ENCODE data around the gene ANGPTL7.
"Not testable (repeated sequence)": the region's sequence is repeated elsewhere in the genome, so short reads cannot be mapped to it uniquely, and the experiment has no call there.

Gene ANGPTL7

GRCh38 chr1:11157394-11157793 is 31.8 kb upstream of the ANGPTL7 start:
- peaks cover 22% of the 10 kb centered on the region for H3K4me1 Mint-ChIP-seq (ENCODE audit: low read depth)
- H3K36me3 Mint-ChIP-seq (ENCODE audit: low read depth), result peaks cover 85% of the 10 kb centered on the region
- DNase-seq, result no peak
- no peaks in the 10 kb centered on the region for H3K27me3 Mint-ChIP-seq
- H3K4me3 Mint-ChIP-seq, result no peak overlapping the region
- peak overlapping the region; percentile 70 for H3K27ac Mint-ChIP-seq
- H3K9me3 Mint-ChIP-seq, result no peaks in the 10 kb centered on the region

- no peaks in the 10 kb centered on the region for H3K27me3 Mint-ChIP-seq
- no peak for DNase-seq
- no peak overlapping the region for H3K4me3 Mint-ChIP-seq
- no peaks in the 10 kb centered on the region for H3K9me3 Mint-ChIP-seq
- peaks cover 85% of the 10 kb centered on the region for H3K36me3 Mint-ChIP-seq (ENCODE audit: low read depth)
- H3K27ac Mint-ChIP-seq, result peak overlapping the region; percentile 78
- peaks cover 22% of the 10 kb centered on the region for H3K4me1 Mint-ChIP-seq (ENCODE audit: low read depth)
Observed at GRCh38 chr1:11157867-11158266, 31.3 kb upstream of the ANGPTL7 start.

- Mint-ChIP-seq H3K36me3 (ENCODE audit: low read depth) (peaks cover 85% of the 10 kb centered on the region), H3K4me3 (no peak overlapping the region), H3K27me3 (no peaks in the 10 kb centered on the region), H3K9me3 (no peaks in the 10 kb centered on the region), H3K4me1 (ENCODE audit: low read depth) (peaks cover 22% of the 10 kb centered on the region), H3K27ac (peak overlapping the region; percentile 78)
- DNase-seq, result no peak
Observed at GRCh38 chr1:11158291-11158690, 30.9 kb upstream of the ANGPTL7 start.

- H3K27ac Mint-ChIP-seq, result no peak overlapping the region
- H3K36me3 Mint-ChIP-seq (ENCODE audit: low read depth), result peaks cover 87% of the 10 kb centered on the region
- peaks cover 22% of the 10 kb centered on the region for H3K4me1 Mint-ChIP-seq (ENCODE audit: low read depth)
- DNase-seq, result no peak
- H3K27me3 Mint-ChIP-seq, result no peaks in the 10 kb centered on the region
- H3K9me3 Mint-ChIP-seq, result no peaks in the 10 kb centered on the region
- H3K4me3 Mint-ChIP-seq, result no peak overlapping the region
Observed at GRCh38 chr1:11158720-11159321, 30.3 kb upstream of the ANGPTL7 start.

- H3K4me3 Mint-ChIP-seq; H3K9me3 Mint-ChIP-seq; DNase-seq; H3K27me3 Mint-ChIP-seq; H3K4me1 Mint-ChIP-seq (ENCODE audit: low read depth); H3K27ac Mint-ChIP-seq: not testable (repeated sequence)
- peaks cover 88% of the 10 kb centered on the region for H3K36me3 Mint-ChIP-seq (ENCODE audit: low read depth)
Observed at GRCh38 chr1:11162752-11163151, 26.4 kb upstream of the ANGPTL7 start.

- H3K4me3 Mint-ChIP-seq; DNase-seq; H3K4me1 Mint-ChIP-seq (ENCODE audit: low read depth); H3K27me3 Mint-ChIP-seq; H3K27ac Mint-ChIP-seq; H3K9me3 Mint-ChIP-seq: not testable (repeated sequence)
- peaks cover 82% of the 10 kb centered on the region for H3K36me3 Mint-ChIP-seq (ENCODE audit: low read depth)
Observed at GRCh38 chr1:11166744-11167143, 22.4 kb upstream of the ANGPTL7 start.

- H3K4me1 Mint-ChIP-seq (ENCODE audit: low read depth), result no peaks in the 10 kb centered on the region
- peak overlapping the region; percentile 52 for H3K27ac Mint-ChIP-seq
- no peaks in the 10 kb centered on the region for H3K27me3 Mint-ChIP-seq
- peaks cover 70% of the 10 kb centered on the region for H3K36me3 Mint-ChIP-seq (ENCODE audit: low read depth)
- DNase-seq, result no peak
- peaks cover 2% of the 10 kb centered on the region for H3K9me3 Mint-ChIP-seq
- no peak overlapping the region for H3K4me3 Mint-ChIP-seq
Observed at GRCh38 chr1:11168731-11169130, 20.4 kb upstream of the ANGPTL7 start.

- Mint-ChIP-seq H3K9me3 (peaks cover 2% of the 10 kb centered on the region), H3K27me3 (no peaks in the 10 kb centered on the region), H3K27ac (no peak overlapping the region), H3K36me3 (ENCODE audit: low read depth) (peaks cover 66% of the 10 kb centered on the region), H3K4me3 (no peak overlapping the region), H3K4me1 (ENCODE audit: low read depth) (no peaks in the 10 kb centered on the region)
- no peak for DNase-seq
Observed at GRCh38 chr1:11169202-11169601, 20.0 kb upstream of the ANGPTL7 start.

GRCh38 chr1:11170102-11170501 is 19.1 kb upstream of the ANGPTL7 start:
- H3K9me3 Mint-ChIP-seq, result peaks cover 2% of the 10 kb centered on the region
- H3K27me3 Mint-ChIP-seq, result no peaks in the 10 kb centered on the region
- peaks cover 63% of the 10 kb centered on the region for H3K36me3 Mint-ChIP-seq (ENCODE audit: low read depth)
- no peak overlapping the region for H3K27ac Mint-ChIP-seq
- H3K4me1 Mint-ChIP-seq (ENCODE audit: low read depth), result no peaks in the 10 kb centered on the region
- no peak for DNase-seq
- no peak overlapping the region for H3K4me3 Mint-ChIP-seq

- no peak overlapping the region for H3K27ac Mint-ChIP-seq
- H3K4me3 Mint-ChIP-seq, result no peak overlapping the region
- peaks cover 65% of the 10 kb centered on the region for H3K36me3 Mint-ChIP-seq (ENCODE audit: low read depth)
- no peaks in the 10 kb centered on the region for H3K9me3 Mint-ChIP-seq
- DNase-seq, result no peak
- no peaks in the 10 kb centered on the region for H3K4me1 Mint-ChIP-seq (ENCODE audit: low read depth)
- no peaks in the 10 kb centered on the region for H3K27me3 Mint-ChIP-seq
Observed at GRCh38 chr1:11174261-11174942, 14.8 kb upstream of the ANGPTL7 start.

GRCh38 chr1:11175461-11175860 is 13.7 kb upstream of the ANGPTL7 start:
- H3K27me3 Mint-ChIP-seq, result no peaks in the 10 kb centered on the region
- H3K27ac Mint-ChIP-seq, result no peak overlapping the region
- H3K4me1 Mint-ChIP-seq (ENCODE audit: low read depth), result no peaks in the 10 kb centered on the region
- no peak for DNase-seq
- H3K9me3 Mint-ChIP-seq, result no peaks in the 10 kb centered on the region
- no peak overlapping the region for H3K4me3 Mint-ChIP-seq
- H3K36me3 Mint-ChIP-seq (ENCODE audit: low read depth), result peaks cover 68% of the 10 kb centered on the region

- Mint-ChIP-seq H3K36me3 (ENCODE audit: low read depth) (peaks cover 74% of the 10 kb centered on the region), H3K9me3 (no peaks in the 10 kb centered on the region), H3K27ac (no peak overlapping the region), H3K27me3 (no peaks in the 10 kb centered on the region), H3K4me1 (ENCODE audit: low read depth) (no peaks in the 10 kb centered on the region), H3K4me3 (no peak overlapping the region)
- DNase-seq, result no peak
Observed at GRCh38 chr1:11176081-11176706, 13.0 kb upstream of the ANGPTL7 start.

GRCh38 chr1:11178021-11179015 is 10.8 kb upstream of the ANGPTL7 start:
- Mint-ChIP-seq H3K27me3 (no peaks in the 10 kb centered on the region), H3K4me1 (ENCODE audit: low read depth) (no peaks in the 10 kb centered on the region), H3K9me3 (no peaks in the 10 kb centered on the region), H3K36me3 (ENCODE audit: low read depth) (peaks cover 83% of the 10 kb centered on the region), H3K4me3 (no peak overlapping the region), H3K27ac (no peak overlapping the region)
- DNase-seq, result no peak

GRCh38 chr1:11179125-11179524 is 10.0 kb upstream of the ANGPTL7 start:
- Mint-ChIP-seq H3K4me3 (no peak overlapping the region), H3K9me3 (no peaks in the 10 kb centered on the region), H3K36me3 (ENCODE audit: low read depth) (peaks cover 88% of the 10 kb centered on the region), H3K27me3 (no peaks in the 10 kb centered on the region), H3K27ac (no peak overlapping the region), H3K4me1 (ENCODE audit: low read depth) (no peaks in the 10 kb centered on the region)
- DNase-seq, result no peak
